CD4-positive, alpha-beta T cell treated with Interleukin-17A for 1 hour (primary cell): ENCODE measurements around the gene METTL26.

Experiments used
- DNase-seq: peaks from one replicate; pipeline ENCODE4 v3.0.0-alpha.2; 2020

METTL26 gene

DNA sequence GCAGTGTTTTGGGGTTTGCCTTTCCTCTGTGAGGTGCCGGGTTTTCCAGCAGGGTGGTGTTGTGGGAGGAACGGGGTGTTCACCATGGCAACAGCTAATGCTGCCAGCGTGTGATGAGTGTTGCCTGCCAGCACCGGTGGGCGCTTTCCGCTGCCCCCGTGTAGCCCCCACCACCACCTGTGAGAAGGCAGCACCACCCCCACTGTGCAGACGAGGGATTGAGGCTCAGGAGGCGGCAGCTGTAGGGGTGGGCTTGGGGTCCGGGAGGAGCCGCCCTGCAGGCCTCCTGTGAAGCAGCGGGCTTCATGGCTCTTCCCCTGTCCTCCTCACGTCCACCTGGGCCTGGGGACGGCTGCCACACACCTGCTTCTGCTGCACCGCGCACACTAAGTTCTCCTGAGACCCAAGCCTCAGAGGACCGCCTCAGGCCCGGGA, 41.0 kb downstream of the METTL26 start:
- no peak for DNase-seq

DNA sequence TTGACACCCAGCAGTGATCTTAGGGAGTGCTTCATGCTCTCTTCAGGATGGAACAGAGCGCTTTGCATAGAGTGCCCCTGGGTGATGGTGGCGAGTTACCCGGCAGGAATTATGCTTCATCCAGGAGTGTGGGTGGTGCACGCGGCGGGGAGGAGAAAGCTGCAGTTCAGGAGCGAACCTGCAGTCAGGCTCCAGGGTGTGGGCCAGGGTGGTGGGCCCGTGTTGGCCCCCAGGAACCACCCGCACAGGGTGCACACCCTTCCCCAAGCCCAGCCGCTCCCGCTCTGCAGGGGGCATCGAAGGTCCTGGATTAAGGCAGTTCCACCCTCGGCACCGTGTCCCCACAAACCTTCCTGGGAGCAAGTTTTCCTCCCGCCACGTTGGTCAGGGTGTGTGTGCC, 42.3 kb downstream of the METTL26 start:
- DNase-seq = no peak

GRCh38 chr16:593406-593805, 42.7 kb downstream of the METTL26 start:
- no peak for DNase-seq

- DNase-seq = no peak
Observed at GRCh38 chr16:592518-593306, 43.4 kb downstream of the METTL26 start.

DNA sequence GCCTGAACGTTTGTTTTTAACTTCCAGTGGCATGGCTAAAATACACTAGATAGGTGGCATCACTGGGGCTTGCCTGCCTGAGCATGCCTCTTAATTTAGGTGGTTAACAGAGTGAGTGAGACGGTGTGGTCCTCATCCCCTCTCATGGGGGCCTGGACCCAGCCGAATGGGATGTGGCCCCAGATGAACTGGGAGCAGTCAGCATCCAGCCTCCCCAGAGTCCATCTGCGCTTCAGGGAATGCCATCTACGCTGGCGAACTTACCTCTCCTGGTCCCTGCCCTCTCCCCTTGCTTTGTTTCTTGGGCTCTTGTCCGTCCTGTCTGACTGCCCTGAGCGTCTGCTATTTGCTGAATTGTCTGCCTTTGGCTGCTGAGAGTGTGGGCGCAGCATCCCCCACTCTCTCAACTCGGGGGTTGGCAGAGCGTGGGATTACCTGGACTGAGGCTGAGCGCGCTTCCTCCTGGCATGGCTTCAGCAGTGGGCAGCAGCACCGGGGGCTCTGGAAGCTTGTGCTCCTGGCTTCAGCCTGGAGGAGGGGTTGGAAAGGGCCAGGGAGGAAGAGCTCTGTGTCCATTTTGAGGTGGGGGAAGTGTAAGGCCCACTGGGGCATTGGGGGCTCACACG, 44.1 kb downstream of the METTL26 start:
- no peak for DNase-seq

DNA sequence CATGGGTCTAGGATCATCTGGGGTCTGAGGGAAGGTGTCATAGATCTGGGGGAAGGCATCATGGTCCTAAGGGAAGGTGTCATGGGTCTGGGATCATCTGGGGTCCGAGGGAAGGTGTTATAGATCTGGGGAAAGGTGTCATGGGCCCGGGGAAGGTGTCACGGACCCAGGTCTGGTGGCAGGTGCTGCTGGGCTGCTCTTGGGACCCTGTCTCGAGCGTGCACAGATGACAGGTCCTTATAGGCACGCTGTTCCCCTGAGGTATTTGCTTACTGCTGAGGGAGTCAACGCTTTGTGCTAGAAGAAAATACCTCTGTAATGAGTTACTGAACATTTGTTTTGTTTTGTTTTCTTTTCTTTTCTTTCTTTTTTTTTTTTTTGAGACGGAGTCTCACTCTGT, 44.9 kb downstream of the METTL26 start:
- DNase-seq = no peak

DNA sequence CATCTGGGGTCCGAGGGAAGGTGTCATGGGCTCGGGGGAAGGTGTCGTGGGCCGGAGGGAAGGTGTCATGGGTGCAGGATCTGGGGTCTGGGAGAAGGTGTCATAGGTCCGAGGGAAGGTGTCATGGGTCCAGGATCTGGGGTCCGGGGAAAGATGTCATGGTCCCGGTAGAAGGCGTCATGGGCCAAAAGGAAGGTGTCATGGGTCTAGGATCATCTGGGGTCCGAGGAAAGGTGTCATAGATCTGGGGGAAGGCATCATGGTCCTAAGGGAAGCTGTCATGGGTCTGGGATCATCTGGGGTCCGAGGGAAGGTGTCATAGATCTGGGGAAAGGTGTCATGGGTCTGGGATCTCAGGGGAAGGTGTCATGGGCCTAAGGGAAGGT, 45.3 kb downstream of the METTL26 start:
- no peak for DNase-seq

DNA sequence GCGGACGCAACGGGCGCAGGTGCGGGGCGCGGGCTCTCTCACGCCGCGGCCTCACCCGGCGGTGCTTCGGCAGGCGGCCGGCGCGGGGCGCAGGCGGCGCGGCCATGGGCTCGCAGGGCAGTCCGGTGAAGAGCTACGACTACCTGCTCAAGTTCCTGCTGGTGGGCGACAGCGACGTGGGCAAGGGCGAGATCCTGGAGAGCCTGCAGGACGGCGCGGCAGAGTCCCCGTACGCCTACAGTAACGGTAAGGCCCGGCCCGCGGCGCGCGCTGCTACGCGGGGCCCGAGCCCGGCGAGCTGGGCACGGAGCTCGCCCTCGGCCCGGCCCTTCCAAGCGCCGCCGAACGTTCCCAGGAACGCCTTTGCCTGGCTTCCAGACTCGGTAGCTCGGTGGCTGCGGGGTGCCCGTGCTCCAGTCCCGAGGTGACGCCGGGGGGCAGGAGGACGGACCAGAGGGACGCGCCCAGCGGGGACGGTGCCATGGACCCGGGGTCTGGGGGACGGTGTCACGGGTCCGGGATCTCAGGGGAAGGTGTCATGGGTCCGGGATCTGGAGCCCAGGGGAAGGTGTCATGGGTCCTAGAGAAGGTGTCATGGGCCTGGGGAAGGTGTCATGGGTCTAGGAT, 45.8 kb downstream of the METTL26 start:
- DNase-seq = no peak

DNA sequence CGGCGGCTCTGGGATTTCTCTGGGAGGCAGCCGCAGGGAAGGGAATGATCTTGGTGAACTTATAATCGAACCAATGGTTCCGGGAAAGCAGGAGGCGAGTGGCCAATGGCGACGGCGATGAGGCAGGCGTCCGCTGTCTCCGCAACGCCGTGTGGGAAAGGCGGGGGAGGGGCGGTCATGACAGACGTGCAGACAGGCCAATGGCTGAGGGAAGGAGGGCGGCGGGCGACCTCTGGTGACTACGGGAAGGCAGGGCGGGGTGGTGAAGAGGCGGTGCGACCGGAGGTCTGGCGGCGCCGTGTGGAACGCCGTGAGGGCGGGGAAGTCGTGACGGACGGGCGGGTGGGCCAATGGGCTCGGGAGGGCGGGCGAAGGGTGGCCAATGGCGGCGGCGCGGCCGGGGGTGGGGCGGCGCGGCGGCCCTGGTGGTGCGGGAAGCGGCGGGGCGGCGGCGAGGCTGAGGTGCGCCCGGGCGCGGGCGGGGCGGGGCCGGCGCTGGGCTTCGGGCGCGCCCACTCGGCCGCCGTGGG, 46.4 kb downstream of the METTL26 start, which contains the start of gene RAB40C:
TSS of gene RAB40C (plus strand) at position 409 of the 530 bp plus-strand sequence. CDS start 226 bp downstream, outside the sequence.
- peak; percentile 99 for DNase-seq

DNA sequence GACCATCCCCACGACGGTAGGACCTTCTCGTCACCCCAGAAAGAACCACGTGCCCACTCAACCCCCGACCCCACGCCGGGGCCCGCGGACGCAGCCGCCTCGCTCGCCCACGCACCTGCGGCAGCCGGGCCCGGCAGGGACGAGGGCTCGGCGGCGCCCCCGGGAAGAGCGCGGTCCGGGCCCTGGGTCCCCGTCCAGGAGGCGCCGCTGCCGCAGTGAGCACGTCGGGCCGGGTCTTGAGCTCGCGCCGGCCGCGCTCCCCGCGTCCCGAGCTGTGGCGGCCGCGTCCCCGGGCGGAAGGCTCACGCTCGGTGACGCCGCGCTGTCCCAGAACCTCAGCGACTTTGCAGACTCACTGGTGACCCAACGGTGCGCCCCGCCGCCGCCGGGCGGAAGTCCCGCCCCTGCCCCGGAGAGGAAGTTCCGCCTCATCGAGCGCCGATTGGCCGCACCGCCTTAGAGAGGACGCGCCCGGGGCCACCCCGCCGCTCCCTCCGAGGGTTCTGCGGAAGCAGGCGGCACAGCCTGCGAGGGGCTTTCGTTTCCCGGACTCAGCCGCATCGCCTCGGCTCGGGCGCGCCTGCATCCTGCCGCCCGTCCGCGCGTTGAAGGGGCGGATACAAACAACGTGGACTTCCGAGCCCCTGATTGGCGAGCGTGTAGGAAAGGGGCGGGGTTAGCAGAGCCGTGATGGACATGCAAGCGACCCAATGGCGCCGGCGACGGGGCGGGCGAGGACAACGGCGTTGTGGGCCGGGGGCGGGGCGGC, 47.0 kb downstream of the METTL26 start:
- peak; percentile 98 for DNase-seq

DNA sequence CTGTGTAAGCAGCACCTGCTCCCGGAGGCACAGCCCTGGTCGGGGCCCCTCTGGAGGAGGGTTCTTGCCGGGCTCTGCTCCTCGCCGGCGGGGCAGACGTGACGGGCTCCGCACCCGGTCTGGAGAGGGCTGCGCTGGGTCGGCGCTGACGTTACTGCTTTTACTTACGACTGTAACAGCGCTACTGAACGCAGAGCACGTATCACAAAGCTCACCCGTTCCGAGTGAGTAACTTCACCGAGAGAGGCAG, 47.5 kb downstream of the METTL26 start:
- DNase-seq = peak; percentile 68

- DNase-seq = no peak
Observed at GRCh38 chr16:586645-587590, 49.2 kb downstream of the METTL26 start.

GRCh38 chr16:586047-586644, 50.0 kb downstream of the METTL26 start:
- DNase-seq = no peak

DNA sequence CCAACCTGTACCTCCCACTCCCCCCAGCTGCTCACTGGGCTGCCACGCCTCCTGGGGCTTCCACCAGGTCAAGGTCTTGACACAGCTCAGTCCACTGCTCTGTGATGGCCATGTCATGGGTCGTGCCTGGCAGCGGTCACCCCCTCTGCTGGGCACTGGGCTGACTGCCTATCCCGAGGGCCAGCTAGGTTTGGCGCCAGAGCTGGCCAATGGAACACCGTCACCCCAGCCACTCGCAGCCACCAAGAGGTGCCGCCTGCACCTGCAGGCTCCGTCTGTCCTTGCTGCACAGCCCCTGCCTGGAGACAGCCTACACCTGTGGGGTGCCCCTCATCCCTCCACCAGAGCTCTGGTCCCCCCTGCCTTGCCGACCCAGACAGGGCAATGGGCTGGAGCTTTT, 50.8 kb downstream of the METTL26 start:
- DNase-seq = no peak
